Hepatocyte (in vitro differentiated cells): ENCODE data around the gene RNU6-9.

Experiments used
- EZH2 ChIP-seq: fragments of 200-600 bp; sonication (generic); IDR thresholded peaks from 2 replicates; pipeline ENCODE4 v1.6.1; 2016; ENCODE audit warnings: antibody characterized with exemption, mild to moderate bottlenecking, borderline replicate concordance
- EZH2phosphoT487 ChIP-seq: fragments of 200-600 bp; sonication (generic); IDR thresholded peaks from one replicate; pipeline ENCODE4 v1.6.1; 2018; ENCODE audit warnings: antibody characterized with exemption, mild to moderate bottlenecking, low read depth, moderate library complexity; ENCODE audit not compliant: unreplicated experiment, severe bottlenecking
- TF ChIP-seq, protein P1 (sequence below): fragments of 200-600 bp; sonication (generic); IDR thresholded peaks from 2 replicates; pipeline ENCODE4 v1.5.1; 2016; ENCODE audit warnings: antibody characterized with exemption, mild to moderate bottlenecking; ENCODE audit not compliant: poor library complexity

DNA sequence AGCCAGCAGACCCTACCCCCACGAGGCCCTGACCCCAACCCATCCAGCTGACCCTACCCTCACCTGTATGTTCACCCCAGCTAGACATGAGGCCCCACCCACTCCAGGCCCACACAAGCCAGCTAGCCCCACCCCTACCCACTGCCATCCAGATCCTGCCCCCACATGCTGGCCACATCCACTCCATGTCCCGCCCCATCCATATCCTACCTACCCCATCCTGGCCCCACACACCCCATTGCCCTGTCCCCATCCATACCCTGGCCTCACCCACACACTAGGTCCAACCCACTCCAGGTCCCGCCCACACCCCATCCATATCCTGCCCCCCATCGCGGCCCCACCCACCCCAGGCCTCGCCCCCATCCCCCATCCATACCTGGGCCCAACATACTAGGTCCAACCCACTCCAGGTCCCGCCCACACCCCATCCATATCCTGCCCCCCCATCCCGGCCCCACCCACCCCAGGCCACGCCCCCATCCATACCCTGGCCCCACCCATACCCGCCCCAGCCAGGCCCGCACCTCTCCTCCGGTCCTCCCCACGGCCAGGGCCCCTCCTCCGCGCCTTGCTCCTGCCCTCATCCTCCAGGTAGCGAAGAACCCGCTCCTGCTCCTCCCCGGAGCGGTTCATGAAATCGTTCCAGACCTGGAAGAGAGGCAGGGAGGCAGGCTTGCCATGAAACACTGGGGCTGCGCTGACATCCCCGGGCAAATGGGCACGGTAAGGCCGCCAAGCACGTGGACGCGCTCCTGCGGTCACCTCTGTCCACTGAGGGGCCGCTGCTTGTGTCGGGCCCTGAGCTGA lies 7.2 kb downstream of the RNU6-9 start:
- TF ChIP-seq, protein P1, sequence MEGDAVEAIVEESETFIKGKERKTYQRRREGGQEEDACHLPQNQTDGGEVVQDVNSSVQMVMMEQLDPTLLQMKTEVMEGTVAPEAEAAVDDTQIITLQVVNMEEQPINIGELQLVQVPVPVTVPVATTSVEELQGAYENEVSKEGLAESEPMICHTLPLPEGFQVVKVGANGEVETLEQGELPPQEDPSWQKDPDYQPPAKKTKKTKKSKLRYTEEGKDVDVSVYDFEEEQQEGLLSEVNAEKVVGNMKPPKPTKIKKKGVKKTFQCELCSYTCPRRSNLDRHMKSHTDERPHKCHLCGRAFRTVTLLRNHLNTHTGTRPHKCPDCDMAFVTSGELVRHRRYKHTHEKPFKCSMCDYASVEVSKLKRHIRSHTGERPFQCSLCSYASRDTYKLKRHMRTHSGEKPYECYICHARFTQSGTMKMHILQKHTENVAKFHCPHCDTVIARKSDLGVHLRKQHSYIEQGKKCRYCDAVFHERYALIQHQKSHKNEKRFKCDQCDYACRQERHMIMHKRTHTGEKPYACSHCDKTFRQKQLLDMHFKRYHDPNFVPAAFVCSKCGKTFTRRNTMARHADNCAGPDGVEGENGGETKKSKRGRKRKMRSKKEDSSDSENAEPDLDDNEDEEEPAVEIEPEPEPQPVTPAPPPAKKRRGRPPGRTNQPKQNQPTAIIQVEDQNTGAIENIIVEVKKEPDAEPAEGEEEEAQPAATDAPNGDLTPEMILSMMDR, result no peak
- TF ChIP-seq EZH2 (no peak), EZH2phosphoT487 (no peak)
